Epithelial cell of prostate (primary cell): ENCODE data around the gene SLC46A3.
"Not testable (repeated sequence)": the region's sequence is repeated elsewhere in the genome, so short reads cannot be mapped to it uniquely, and the experiment has no call there.

Experiments
- DNase-seq: peaks from one replicate; pipeline ENCODE4 v3.0.0-alpha.2; 2011; ENCODE audit warnings: low read depth, low spot score
- H3K27ac ChIP-seq: fragments of 450-650 bp; 2 replicates; pipeline ENCODE4 v1.5.1; 2017; ENCODE audit warnings: mild to moderate bottlenecking

Gene SLC46A3

DNA sequence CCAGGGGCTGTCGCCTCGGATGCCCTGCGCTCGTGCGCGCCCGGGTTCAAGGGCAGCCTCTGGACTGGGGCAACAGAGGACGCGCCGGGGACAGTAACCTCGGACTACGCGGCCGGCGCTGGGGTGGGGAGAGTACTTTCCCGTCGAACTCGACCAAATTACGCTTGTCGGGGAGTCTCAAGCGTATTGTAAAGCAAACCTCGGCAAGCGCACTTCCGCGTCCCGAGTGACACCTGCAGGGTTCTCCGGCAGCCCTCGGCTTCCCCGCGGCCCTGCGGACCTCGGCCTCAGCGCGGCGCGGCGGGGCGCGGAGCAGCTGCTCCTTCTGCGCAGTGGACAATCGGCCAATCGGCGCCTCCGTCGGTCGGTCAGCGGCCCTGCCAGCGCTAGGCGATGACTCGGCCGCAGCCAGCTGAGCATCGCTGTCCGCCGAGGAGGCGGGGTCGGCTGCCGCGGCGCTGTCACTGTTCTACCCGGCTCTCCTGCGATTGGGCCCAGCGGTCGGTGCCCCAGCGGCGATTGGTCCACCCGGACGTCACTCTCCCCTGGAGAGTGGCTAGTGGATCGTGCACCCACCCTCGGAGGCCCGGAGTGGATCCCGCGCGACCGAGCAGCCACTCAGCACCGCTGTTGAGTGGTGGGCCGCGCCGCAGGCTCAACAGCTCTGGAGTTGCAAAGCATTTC lies at the start of gene SLC46A3:
Gene SLC46A3 (minus strand): TSS at position 428 of the 684 bp plus-strand sequence. CDS start 972 bp downstream, outside the sequence.
- no peak within 1 kb of the TSS for H3K27ac ChIP-seq
- DNase-seq: peak; percentile 68

GRCh38 chr13:28763887-28764286 lies 45.1 kb upstream of the SLC46A3 start:
- H3K27ac ChIP-seq: no peak overlapping the region
- no peak for DNase-seq

GRCh38 chr13:28761586-28761985 lies 42.8 kb upstream of the SLC46A3 start:
- H3K27ac ChIP-seq: no peak overlapping the region
- DNase-seq: no peak

DNA sequence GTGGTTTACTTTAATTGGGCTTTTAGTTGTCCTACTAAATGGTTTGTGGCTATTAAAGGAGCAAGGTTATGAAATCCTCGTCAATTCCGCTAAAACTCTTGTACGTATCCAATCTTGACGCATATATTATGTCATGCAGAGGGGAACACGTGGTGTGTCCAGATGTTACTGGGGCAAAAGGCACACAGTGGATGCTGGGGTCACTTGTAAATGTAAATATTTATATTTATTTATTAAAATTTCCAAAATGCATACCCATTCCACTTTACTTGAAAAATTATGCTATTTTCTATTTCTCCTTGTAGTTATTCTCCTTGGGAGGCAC lies 36.7 kb upstream of the SLC46A3 start:
- no peak overlapping the region for H3K27ac ChIP-seq
- no peak for DNase-seq

DNA sequence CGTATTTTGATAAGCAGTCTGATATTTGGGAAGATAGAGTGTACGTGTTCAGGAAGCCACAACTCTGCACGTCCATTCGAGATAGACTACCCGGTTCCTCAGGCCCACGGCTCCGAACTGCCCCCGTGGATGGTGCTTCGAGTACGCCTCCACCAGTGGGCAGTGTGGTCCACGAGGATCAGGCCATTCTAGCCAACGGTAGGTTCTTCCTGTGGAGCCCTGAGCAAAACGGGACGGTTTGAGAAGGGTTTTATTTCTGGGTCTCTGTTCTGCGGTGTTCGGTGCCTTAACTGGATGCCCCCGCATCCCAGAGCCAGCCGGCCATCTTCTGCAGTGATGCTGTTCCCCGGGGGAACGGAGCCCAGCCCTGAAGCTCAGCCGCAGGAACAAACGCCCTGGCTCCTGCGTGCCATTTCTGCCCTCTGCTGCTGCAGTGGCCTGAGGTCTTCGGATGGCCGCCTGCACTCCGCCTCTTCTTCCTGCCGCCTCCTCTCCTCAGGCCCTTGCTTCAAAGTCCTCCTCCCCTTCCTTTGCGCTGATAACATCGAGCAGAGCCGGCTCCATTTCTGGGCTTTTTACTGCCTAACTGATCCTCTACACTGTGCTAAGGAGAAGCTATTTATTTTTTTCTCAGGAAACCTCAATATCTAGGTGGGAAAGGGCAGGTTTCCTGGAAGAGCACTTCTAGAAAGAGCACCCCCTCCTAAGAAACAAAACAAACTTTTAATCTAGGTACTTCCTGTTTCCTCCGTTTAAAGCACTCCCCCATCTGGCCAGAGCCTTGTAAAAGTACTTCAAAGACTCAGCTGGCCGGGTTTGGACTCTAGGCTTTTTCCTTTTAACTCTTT lies 36.2 kb upstream of the SLC46A3 start:
- DNase-seq: no peak
- no peak overlapping the region for H3K27ac ChIP-seq

DNA sequence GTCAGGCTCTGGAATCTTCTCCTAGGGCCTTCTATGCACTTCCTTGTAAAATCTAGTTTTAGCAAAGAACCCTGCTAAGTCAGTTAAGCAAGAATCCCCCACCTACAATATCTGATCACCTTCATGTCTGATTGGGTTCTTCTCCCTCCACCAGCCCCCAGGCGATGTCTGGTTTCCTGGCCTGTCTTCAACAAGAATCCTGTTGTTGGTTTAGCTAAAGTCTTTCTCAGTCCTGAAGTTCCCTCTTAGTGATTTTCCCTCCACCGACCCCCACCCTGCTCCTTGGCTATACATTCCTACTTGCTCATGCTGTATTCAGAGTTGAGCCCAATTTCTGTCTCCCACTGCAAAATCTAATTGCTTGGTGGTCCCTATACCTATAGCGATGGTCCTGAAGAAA lies 35.2 kb upstream of the SLC46A3 start:
- peak overlapping the region; percentile 19 for H3K27ac ChIP-seq
- DNase-seq: no peak

DNA sequence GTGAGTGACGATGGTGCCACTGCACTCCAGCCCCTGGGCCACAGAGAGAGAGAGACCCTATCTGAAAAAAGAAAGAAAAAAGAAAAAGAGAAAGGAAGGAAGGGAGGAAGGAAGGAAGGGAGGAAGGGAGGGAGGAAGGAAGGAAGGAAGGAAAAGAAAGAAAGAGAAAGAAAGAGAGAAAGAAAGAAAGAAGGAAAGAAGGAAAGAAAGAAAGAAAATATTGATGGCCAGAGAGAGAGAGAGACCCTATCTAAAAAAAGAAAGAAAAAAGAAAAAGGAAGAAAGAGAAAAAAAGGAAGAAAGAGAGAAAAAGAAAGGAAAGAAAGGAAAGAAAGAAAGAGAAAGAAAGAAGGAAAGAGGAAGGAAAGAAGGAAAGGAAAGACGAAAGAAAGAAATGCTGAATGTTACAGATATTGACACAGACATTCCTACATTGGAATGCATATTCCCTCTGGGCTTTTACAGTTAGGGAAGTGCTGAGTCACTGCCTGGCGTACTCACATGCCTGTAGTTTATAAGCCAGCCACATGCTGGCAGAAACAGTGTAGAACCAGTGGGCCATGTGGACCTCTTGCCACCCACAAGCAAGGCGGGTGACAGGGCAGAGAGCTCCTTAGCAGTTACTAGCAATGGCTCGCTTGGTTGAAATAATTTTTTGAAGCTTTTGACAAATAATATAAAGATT lies 34.6 kb upstream of the SLC46A3 start:
- peak overlapping the region; percentile 19 for H3K27ac ChIP-seq
- DNase-seq: peak; percentile 69

GRCh38 chr13:28751175-28751960 lies 32.6 kb upstream of the SLC46A3 start:
- DNase-seq: no peak
- H3K27ac ChIP-seq: no peak overlapping the region

DNA sequence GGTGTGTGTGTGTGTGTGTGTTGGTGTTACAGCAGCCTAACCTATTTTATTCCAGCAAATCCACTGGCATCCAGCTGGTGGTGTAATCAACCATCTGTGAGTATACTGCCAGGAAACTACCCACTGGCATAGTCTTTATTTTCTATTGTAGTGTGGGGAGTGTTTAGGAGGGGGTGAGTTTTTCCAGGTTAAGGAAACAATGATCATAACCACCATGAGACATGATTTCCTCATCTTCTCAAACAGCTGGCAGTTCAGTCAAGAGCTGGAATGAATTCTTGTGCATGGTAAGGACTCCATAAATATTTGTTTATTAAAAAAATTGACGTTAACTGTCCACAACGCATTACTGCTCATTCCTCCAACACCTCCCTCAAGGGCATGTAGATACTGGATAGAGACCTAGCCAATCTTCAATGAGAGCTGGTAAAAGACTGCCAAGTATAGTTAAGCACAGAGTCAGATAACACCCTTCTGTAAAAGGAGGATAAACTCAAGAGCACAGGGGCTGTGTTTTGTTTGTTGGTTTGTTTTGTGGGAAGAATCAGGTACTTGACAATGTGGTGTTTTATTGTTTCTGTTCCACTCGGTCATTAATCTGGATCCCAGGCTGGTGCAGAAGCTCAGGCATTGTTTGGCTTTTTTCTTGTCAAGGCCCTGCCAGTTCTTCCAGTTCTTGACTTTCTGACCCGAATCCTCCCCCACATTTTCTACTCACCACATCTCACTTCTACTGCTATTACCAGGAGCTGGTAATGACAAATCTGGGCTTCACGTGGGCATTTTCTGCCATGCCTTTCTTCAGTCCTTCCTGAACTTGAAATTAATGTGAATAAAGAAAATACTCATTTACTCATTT lies 31.6 kb upstream of the SLC46A3 start:
- DNase-seq: no peak

DNA sequence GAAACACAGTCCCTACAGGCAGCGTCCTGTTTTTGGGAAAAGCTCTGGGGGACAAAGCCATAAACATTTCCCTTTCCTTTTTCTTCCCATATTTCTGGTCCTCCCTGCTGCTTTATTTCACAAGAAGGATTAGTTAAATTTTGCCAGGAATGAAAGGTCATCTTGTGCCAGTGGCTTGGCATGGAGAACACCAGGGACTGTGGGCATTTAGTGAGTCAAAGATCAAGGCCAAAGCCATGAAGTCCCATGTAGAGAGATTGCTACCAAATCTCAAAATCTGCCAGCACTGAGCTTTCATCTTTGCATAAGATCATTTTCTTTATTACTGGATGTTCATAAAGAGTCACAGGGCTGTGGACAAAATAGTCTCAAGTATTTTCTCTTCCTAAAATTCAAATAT lies 29.1 kb upstream of the SLC46A3 start:
- H3K27ac ChIP-seq: no peak overlapping the region
- no peak for DNase-seq

More for the DNA sequence above, 31.6 kb upstream of the SLC46A3 start:
- no peak overlapping the region for H3K27ac ChIP-seq

DNA sequence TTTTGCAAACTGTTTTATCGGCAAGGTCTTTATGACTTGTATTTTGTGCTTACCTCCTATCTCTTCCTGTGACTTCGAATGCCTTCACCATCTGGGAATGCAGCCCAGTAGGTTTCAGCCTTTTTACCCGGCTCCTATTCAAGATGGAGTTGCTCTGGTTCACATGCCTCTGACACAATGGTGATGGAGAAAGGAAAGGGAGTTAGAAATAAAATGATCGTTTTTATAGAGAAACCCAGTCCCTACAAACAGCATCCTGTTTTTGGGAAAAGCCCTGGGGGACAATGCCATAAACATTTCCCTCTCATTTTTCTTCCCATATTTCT lies 27.5 kb upstream of the SLC46A3 start:
- no peak overlapping the region for H3K27ac ChIP-seq
- DNase-seq: no peak

GRCh38 chr13:28744656-28745055 lies 25.9 kb upstream of the SLC46A3 start:
- no peak overlapping the region for H3K27ac ChIP-seq
- no peak for DNase-seq

DNA sequence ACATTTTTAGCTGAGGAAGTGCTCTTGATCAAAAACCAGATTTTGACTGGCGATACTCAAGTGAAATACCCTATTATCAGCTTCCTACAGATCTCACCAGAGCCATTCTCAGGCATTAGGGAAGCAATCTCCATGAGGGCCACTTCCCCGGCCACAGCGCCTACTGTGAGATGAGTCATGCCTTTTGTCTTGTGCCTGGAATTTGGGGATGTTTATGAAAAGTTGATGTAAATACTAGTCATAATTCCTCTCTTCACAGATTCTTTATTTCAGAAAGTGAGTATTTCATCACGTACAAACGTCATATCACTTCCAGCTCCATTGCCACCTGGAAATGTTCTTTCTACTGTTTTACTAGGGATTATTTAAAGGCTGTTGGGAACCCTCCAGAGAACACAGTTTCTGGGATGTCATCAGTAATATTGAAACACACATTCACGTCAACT lies 25.3 kb upstream of the SLC46A3 start:
- H3K27ac ChIP-seq: no peak overlapping the region
- DNase-seq: no peak

DNA sequence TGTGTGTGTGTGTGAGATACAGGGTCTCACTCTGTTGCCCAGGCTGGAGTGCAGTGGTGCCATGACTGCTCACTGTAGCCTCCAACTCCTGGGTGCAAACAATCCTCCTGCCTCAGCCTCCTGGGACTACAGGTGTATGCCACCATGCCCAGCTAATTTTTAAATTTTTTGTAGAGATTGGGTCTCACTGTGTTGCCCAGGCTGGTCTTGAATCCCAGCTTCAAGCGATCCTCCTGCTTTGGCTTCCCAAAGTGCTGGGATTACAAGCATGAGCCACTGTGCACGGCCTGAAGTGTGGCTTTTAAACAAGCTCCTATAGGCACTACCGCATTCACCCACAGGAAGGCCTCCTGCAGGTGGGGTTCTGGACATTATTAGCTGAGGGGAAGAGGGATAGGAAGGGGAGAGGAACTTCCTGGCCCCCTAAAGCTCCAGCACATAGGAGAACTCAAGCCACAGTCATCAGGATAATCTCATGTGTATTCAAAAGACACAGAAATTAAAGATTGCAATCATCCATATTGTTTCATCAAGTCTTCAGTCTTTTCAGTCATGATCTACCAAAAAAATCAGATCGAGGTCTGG lies 24.8 kb upstream of the SLC46A3 start:
- DNase-seq: no peak
- H3K27ac ChIP-seq: no peak overlapping the region

DNA sequence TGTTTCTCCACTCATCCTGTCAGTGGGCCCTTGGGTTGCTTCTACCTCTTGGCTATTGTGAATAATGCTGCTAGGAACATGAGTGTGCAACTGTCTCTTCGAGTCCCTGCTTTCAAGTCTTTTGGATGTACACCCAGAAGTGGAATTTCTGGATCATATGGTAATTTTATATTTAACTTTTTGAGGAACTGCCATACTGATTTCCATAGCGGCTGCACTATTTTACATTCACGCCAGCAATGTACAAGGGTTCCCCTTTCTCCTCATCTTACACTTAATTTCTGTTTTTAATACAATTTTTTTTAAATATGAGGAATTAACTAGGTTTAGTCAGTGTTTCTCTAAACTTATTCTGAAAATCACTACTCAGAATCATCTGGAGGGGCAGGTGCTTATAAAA lies 24.2 kb upstream of the SLC46A3 start:
- no peak for DNase-seq
- no peak overlapping the region for H3K27ac ChIP-seq

DNA sequence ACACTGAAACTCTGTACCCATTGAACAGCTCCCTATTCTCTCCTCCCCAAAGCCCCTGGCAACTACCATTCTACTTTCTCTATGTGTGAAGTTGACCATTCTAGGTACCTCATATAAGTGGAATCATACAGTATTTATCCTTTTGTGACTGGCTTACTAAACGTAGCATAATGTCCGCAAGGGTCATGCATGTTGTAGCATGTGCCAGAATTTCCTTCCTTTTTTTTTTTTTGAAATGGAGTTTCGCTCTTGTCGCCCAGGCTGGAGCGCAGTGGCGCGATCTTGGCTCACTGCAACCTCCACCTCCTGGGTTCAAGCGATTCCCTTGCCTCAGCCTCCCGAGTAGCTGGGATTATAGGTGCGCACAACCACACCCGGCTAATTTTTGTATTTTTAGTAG lies 23.7 kb upstream of the SLC46A3 start:
- not testable (repeated sequence) for DNase-seq, H3K27ac ChIP-seq

- DNase-seq: no peak
Observed at GRCh38 chr13:28741084-28741491, 22.3 kb upstream of the SLC46A3 start.

DNA sequence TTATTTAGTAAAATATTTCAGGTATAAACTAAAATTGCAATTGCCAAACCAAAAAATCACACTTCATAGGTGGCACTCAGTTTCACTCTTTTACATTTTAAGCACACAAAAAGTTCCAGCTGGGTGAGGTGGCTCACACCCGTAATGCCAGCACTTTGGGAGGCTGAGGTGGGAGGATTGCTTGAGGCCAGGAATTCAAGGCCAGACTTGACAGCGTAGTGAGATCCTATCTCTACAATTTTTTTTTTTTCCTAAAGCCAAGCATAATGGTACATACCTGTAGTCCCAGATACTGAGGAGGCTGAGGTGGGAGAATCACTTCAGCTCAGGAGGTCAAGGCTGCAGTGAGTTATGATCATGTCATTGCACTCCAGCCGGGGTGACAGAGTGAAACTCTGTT lies 20.6 kb upstream of the SLC46A3 start:
- H3K27ac ChIP-seq: no peak overlapping the region
- no peak for DNase-seq

More at GRCh38 chr13:28741084-28741491, 22.3 kb upstream of the SLC46A3 start:
- no peak overlapping the region for H3K27ac ChIP-seq

GRCh38 chr13:28735481-28736029 lies 16.8 kb upstream of the SLC46A3 start:
- DNase-seq: no peak
- H3K27ac ChIP-seq: no peak overlapping the region
